HG02798 (cell line): ENCODE data around the gene PHF1.
"Not testable (repeated sequence)": the region's sequence is repeated elsewhere in the genome, so short reads cannot be mapped to it uniquely, and the experiment has no call there.

Experiments used
- ATAC-seq: cut with Tn5 transposase; IDR thresholded peaks from one replicate; pipeline ENCODE4 v1.9.1; 2021; ENCODE audit warnings: mild to moderate bottlenecking; ENCODE audit not compliant: unreplicated experiment, poor library complexity

The PHF1 gene

GRCh38 chr6:33410711-33411631 lies at the start of gene PHF1:
TSS of gene PHF1 (plus strand) at chr6:33411014. CDS start at chr6:33412264, 1,250 bp downstream.
- ATAC-seq: peak; percentile 30

GRCh38 chr6:33363486-33363885 lies 47.3 kb upstream of the PHF1 start:
- ATAC-seq: not testable (repeated sequence)

GRCh38 chr6:33364475-33365205 lies 46.2 kb upstream of the PHF1 start:
- ATAC-seq: not testable (repeated sequence)

- not testable (repeated sequence) for ATAC-seq
Measured at GRCh38 chr6:33365206-33365971, 45.4 kb upstream of the PHF1 start.

GRCh38 chr6:33367009-33367714 lies 43.7 kb upstream of the PHF1 start:
- ATAC-seq: no peak

GRCh38 chr6:33367715-33368025 lies 43.1 kb upstream of the PHF1 start:
- not testable (repeated sequence) for ATAC-seq

GRCh38 chr6:33371901-33372300 lies 38.9 kb upstream of the PHF1 start:
- not testable (repeated sequence) for ATAC-seq

GRCh38 chr6:33372526-33373123 lies 38.2 kb upstream of the PHF1 start:
- no peak for ATAC-seq

- ATAC-seq: no peak
Measured at GRCh38 chr6:33373960-33374910, 36.6 kb upstream of the PHF1 start.

GRCh38 chr6:33375143-33375671 lies 35.6 kb upstream of the PHF1 start:
- no peak for ATAC-seq

GRCh38 chr6:33377171-33377570 lies 33.6 kb upstream of the PHF1 start:
- no peak for ATAC-seq

GRCh38 chr6:33379184-33379583 lies 31.6 kb upstream of the PHF1 start:
- ATAC-seq: not testable (repeated sequence)

- no peak for ATAC-seq
Measured at GRCh38 chr6:33380272-33380981, 30.4 kb upstream of the PHF1 start.

GRCh38 chr6:33383427-33384185 lies 27.2 kb upstream of the PHF1 start:
- no peak for ATAC-seq

- ATAC-seq: no peak
Measured at GRCh38 chr6:33384581-33385020, 26.2 kb upstream of the PHF1 start.

- no peak for ATAC-seq
Measured at GRCh38 chr6:33390173-33390572, 20.6 kb upstream of the PHF1 start.

- ATAC-seq: no peak
Measured at GRCh38 chr6:33390767-33391277, 20.0 kb upstream of the PHF1 start.
